ENCODE data around the gene SLC29A2.
A peak's percentile ranks its signal among the peaks of the same experiment; 100 is the strongest.

Gene SLC29A2, protein sequence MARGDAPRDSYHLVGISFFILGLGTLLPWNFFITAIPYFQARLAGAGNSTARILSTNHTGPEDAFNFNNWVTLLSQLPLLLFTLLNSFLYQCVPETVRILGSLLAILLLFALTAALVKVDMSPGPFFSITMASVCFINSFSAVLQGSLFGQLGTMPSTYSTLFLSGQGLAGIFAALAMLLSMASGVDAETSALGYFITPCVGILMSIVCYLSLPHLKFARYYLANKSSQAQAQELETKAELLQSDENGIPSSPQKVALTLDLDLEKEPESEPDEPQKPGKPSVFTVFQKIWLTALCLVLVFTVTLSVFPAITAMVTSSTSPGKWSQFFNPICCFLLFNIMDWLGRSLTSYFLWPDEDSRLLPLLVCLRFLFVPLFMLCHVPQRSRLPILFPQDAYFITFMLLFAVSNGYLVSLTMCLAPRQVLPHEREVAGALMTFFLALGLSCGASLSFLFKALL

GRCh38 chr11:66371627-66372415 lies at the start of gene SLC29A2:
Gene SLC29A2, minus strand, starts transcription at chr11:66371760. Its CDS starts 169 bp downstream, at chr11:66371591.
- peak within 1 kb of the TSS; percentile 92 for H3K27ac ChIP-seq
- peak within 1 kb of the TSS; percentile 81 for H3K9ac ChIP-seq (ENCODE audit: insufficient read length)
- peak within 1 kb of the TSS; percentile 88 for H3K4me3 ChIP-seq
- peaks cover 28% of the 10 kb centered on the region; the same call in 1 of the 2 replicates for H3K36me3 ChIP-seq (ENCODE audit: insufficient read depth, low read length)
- H3K9me3 ChIP-seq (ENCODE audit: low read depth, low read length), result no peaks in the 10 kb centered on the region
- TF ChIP-seq EZH2 (IDR thresholded peaks at IDR 0.05) (no peak), FOXP2 (optimal IDR thresholded peaks at IDR 0.05; ENCODE audit: control extremely low read depth, extremely low read length, insufficient read depth) (peak; percentile 62), POLR2AphosphoS5 (IDR thresholded peaks at IDR 0.05; ENCODE audit: borderline replicate concordance, low read depth, low read length) (0 out of 2 replicates have a peak, but pooled peaks have one; percentile 45)
- no peak for DNase-seq (ENCODE audit: low read depth, low spot score)

DNA sequence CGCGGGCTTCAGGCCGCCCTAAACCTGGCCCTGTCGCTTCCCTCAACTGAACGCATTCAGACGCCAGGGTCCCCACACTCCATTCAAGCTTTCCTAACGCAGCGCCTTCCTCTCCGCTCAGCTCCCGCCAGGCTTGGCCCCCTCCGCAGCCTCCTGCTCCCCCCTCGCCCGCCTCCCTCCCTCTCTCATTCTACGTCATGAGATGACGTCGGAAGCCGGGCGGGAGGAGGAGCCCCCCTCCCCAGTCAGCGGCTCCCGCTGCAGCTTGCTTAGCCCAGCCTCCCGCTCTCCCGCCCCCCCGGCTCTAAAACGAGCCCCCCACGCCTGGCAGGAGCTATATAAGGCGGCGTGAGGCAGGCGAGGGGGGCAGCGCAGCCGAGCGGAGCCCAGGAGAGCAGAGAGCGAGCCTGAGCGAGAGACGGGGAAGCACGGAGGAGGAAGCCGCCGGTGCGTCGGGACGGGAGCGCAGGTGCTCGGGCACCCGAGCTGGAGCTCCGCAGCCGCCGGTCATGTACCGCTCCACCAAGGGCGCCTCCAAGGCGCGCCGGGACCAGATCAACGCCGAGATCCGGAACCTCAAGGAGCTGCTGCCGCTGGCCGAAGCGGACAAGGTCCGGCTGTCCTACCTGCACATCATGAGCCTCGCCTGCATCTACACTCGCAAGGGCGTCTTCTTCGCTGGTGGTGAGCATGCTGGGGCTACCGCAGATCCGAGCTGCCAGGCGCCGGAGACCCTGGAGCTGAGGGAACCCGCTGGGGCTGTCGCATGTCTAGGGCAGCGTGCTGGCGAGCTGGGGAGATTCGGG lies 49.3 kb upstream of the SLC29A2 start, which contains the start of gene NPAS4:
TSS of gene NPAS4 (plus strand) at position 365 of the 806 bp plus-strand sequence. CDS start at position 510, 145 bp downstream.
- TF ChIP-seq FOXP2 (optimal IDR thresholded peaks at IDR 0.05; ENCODE audit: control extremely low read depth, extremely low read length, insufficient read depth) (no peak), POLR2AphosphoS5 (IDR thresholded peaks at IDR 0.05; ENCODE audit: borderline replicate concordance, low read depth, low read length) (no peak), EZH2 (IDR thresholded peaks at IDR 0.05) (no peak)
- Histone ChIP-seq H3K36me3 (ENCODE audit: insufficient read depth, low read length) (no peaks in the 10 kb centered on the region), H3K4me3 (no peak within 1 kb of the TSS), H3K27ac (no peak within 1 kb of the TSS), H3K9ac (ENCODE audit: insufficient read length) (no peak within 1 kb of the TSS), H3K9me3 (ENCODE audit: low read depth, low read length) (no peaks in the 10 kb centered on the region)
- DNase-seq (ENCODE audit: low read depth, low spot score), result no peak

- Histone ChIP-seq H3K36me3 (ENCODE audit: insufficient read depth, low read length) (no peaks in the 10 kb centered on the region), H3K9ac (ENCODE audit: insufficient read length) (no peak overlapping the region), H3K9me3 (ENCODE audit: low read depth, low read length) (no peaks in the 10 kb centered on the region), H3K27ac (no peak overlapping the region), H3K4me3 (no peak overlapping the region)
- no peak for DNase-seq (ENCODE audit: low read depth, low spot score)
- no peak for TF ChIP-seq EZH2 (IDR thresholded peaks at IDR 0.05)
- no peak for TF ChIP-seq POLR2AphosphoS5 (IDR thresholded peaks at IDR 0.05; ENCODE audit: borderline replicate concordance, low read depth, low read length)
- TF ChIP-seq FOXP2 (optimal IDR thresholded peaks at IDR 0.05; ENCODE audit: control extremely low read depth, extremely low read length, insufficient read depth), result no peak
These were observed 48.3 kb upstream of the SLC29A2 start for GRCh38 chr11:66419825-66420224.

GRCh38 chr11:66418986-66419308 lies 47.4 kb upstream of the SLC29A2 start:
- TF ChIP-seq FOXP2 (optimal IDR thresholded peaks at IDR 0.05; ENCODE audit: control extremely low read depth, extremely low read length, insufficient read depth), result no peak
- TF ChIP-seq POLR2AphosphoS5 (IDR thresholded peaks at IDR 0.05; ENCODE audit: borderline replicate concordance, low read depth, low read length), result no peak
- TF ChIP-seq EZH2 (IDR thresholded peaks at IDR 0.05), result no peak
- no peak overlapping the region for H3K27ac ChIP-seq
- no peaks in the 10 kb centered on the region for H3K36me3 ChIP-seq (ENCODE audit: insufficient read depth, low read length)
- H3K9ac ChIP-seq (ENCODE audit: insufficient read length), result no peak overlapping the region
- no peaks in the 10 kb centered on the region for H3K9me3 ChIP-seq (ENCODE audit: low read depth, low read length)
- DNase-seq (ENCODE audit: low read depth, low spot score), result no peak
- no peak overlapping the region for H3K4me3 ChIP-seq

GRCh38 chr11:66418168-66418985 lies 46.8 kb upstream of the SLC29A2 start:
- Histone ChIP-seq H3K27ac (no peak overlapping the region), H3K36me3 (ENCODE audit: insufficient read depth, low read length) (no peaks in the 10 kb centered on the region), H3K4me3 (no peak overlapping the region), H3K9ac (ENCODE audit: insufficient read length) (no peak overlapping the region), H3K9me3 (ENCODE audit: low read depth, low read length) (no peaks in the 10 kb centered on the region)
- TF ChIP-seq EZH2 (IDR thresholded peaks at IDR 0.05) (no peak), POLR2AphosphoS5 (IDR thresholded peaks at IDR 0.05; ENCODE audit: borderline replicate concordance, low read depth, low read length) (no peak), FOXP2 (optimal IDR thresholded peaks at IDR 0.05; ENCODE audit: control extremely low read depth, extremely low read length, insufficient read depth) (no peak)
- peak; percentile 24 for DNase-seq (ENCODE audit: low read depth, low spot score)

GRCh38 chr11:66417000-66417399 lies 45.4 kb upstream of the SLC29A2 start:
- DNase-seq (ENCODE audit: low read depth, low spot score), result no peak
- Histone ChIP-seq H3K9me3 (ENCODE audit: low read depth, low read length) (no peaks in the 10 kb centered on the region), H3K27ac (no peak overlapping the region), H3K36me3 (ENCODE audit: insufficient read depth, low read length) (no peaks in the 10 kb centered on the region), H3K9ac (ENCODE audit: insufficient read length) (no peak overlapping the region), H3K4me3 (no peak overlapping the region)
- TF ChIP-seq FOXP2 (optimal IDR thresholded peaks at IDR 0.05; ENCODE audit: control extremely low read depth, extremely low read length, insufficient read depth) (no peak), EZH2 (IDR thresholded peaks at IDR 0.05) (no peak), POLR2AphosphoS5 (IDR thresholded peaks at IDR 0.05; ENCODE audit: borderline replicate concordance, low read depth, low read length) (no peak)

DNA sequence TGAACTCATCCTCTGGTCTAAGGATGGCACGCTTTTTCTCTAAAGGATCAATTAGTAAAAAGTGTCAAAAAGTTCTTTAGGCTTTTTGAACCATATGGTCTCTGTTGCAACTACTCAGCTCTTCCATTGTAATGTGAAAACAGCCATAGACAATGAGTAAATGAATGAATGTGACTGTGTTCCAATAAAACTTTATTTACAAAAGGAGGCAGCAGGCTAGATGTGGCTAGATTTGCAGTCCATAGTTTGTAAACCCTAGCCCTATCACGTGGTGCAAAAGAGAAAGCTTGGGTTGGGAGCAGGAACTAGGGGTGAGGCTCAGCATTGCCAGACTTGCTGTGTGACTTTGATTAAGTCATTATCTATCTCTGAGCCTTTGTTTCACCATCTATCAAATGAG lies 43.9 kb upstream of the SLC29A2 start:
- Histone ChIP-seq H3K9me3 (ENCODE audit: low read depth, low read length) (no peaks in the 10 kb centered on the region), H3K9ac (ENCODE audit: insufficient read length) (no peak overlapping the region), H3K36me3 (ENCODE audit: insufficient read depth, low read length) (no peaks in the 10 kb centered on the region), H3K4me3 (no peak overlapping the region), H3K27ac (no peak overlapping the region)
- DNase-seq (ENCODE audit: low read depth, low spot score), result no peak
- TF ChIP-seq FOXP2 (optimal IDR thresholded peaks at IDR 0.05; ENCODE audit: control extremely low read depth, extremely low read length, insufficient read depth) (no peak), EZH2 (IDR thresholded peaks at IDR 0.05) (no peak), POLR2AphosphoS5 (IDR thresholded peaks at IDR 0.05; ENCODE audit: borderline replicate concordance, low read depth, low read length) (no peak)

Data from SK-N-MC (cell line).